Fibroblast of mammary gland (primary cell): ENCODE results near the gene MOSMO.

Experiments used
- DNase-seq: peaks from one replicate; pipeline ENCODE4 v3.0.0-alpha.2; 2010; ENCODE audit warnings: low read depth
- H3K4me3 ChIP-seq: 2 replicates; pipeline ENCODE4 v1.5.1; 2011; ENCODE audit warnings: low read depth, mild to moderate bottlenecking, low read length, moderate library complexity; ENCODE audit not compliant: control insufficient read depth
- TF ChIP-seq, protein P1 (sequence below): conservative IDR thresholded peaks from 2 replicates; pipeline ENCODE4 v1.5.1; 2011; ENCODE audit warnings: low read depth, low read length, inconsistent platforms; ENCODE audit not compliant: control insufficient read depth, insufficient read depth

Gene MOSMO

DNA sequence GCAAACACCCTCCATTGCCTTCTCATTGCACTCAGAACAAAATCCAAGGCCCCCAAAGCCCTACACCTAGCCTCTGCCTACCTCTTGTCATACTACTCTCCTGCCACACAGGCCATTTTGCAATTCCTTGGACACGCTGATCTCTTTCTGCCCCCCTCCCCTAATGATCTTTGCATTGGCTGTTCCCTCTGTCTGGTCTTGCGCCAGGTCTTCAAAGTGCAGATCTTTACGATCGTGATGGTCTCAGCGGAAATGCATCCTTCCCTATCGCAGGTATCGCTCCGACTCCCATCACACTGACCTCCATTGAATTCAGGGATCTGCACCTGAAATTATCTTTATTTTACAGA, 777 bp upstream of the MOSMO start:
- peak overlapping the region; percentile 72 for H3K4me3 ChIP-seq
- no peak for DNase-seq
- TF ChIP-seq, protein P1, sequence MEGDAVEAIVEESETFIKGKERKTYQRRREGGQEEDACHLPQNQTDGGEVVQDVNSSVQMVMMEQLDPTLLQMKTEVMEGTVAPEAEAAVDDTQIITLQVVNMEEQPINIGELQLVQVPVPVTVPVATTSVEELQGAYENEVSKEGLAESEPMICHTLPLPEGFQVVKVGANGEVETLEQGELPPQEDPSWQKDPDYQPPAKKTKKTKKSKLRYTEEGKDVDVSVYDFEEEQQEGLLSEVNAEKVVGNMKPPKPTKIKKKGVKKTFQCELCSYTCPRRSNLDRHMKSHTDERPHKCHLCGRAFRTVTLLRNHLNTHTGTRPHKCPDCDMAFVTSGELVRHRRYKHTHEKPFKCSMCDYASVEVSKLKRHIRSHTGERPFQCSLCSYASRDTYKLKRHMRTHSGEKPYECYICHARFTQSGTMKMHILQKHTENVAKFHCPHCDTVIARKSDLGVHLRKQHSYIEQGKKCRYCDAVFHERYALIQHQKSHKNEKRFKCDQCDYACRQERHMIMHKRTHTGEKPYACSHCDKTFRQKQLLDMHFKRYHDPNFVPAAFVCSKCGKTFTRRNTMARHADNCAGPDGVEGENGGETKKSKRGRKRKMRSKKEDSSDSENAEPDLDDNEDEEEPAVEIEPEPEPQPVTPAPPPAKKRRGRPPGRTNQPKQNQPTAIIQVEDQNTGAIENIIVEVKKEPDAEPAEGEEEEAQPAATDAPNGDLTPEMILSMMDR = no peak

DNA sequence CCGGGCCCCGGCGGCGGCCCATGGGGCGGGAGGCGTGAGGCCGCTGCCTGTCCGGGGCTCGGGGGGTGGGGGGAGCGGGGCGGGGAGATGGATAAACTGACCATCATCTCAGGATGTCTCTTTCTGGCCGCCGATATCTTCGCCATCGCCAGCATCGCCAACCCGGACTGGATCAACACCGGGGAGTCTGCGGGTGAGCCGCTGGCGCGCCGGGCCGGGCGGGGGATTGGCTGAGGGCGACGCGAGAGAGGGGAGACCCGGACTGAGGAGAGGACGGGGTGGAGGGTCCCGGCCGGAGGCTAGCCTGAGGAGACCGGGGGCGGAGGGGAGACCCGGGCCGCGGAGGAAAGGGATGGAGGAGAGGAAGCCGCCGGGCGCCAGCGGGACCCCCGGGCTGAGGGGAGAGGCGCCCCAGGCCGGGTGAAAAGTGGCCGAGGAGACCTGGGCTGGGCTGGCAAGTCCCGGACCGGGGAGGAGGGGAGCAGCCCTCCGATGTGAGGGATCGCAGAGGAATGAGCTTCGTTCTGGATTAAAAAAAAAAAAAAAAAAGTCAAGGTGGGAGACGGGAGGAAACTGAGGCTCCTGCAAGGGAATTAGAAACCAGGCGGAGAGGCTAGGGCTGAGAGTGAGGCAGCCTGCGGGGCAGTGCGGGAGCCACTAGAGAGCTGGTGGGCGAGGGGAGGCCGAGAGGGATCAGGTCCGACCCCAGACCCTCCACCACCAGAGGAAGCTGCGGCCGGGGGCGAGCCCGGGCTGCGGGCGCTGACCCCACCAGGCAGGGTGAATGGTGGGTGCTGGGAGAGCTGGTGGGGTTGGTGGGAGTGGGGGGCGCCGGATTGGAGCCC, 526 bp downstream of the MOSMO start:
- TF ChIP-seq, protein P1 = no peak
- DNase-seq = no peak
- H3K4me3 ChIP-seq = peak overlapping the region; percentile 83

DNA sequence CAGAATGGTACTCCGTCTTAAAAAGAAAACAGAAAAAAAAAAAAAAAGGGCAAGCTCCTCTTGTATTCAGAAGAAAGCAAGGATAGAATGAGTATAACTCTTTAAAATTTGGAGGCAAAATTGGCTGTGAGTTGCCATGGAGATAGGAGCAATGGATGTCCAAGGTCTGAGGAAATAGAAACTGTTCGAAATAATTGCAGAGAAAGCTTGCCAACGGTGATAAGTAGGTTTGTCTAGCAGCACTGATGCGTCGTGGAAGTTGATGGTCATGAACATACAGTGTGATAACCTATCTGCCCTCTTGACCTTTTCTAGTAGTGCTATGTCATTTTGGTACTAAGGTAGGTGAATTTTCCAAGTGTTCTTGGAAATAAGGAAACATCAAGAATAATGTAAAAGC, 3.0 kb downstream of the MOSMO start:
- no peak overlapping the region for H3K4me3 ChIP-seq
- DNase-seq = no peak
- TF ChIP-seq, protein P1 = no peak

DNA sequence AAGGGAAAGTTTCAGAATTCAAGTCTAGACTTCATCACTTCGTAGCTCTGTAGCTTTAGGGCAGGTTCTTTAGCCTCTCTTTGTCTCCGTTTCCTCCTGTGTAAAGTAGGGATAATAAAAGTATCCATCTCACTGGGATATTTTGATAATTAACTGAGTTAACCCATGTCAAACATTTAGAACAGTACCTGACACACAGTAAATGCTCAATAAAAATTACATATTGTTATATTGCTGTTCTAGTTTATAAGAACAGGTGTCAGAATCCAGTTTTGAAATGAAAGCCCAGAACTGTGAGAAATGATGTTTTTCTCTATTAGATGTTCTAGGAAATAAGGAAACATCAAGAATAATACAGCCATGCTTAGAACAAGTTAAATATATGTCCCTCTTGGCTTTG, 4.3 kb downstream of the MOSMO start:
- TF ChIP-seq, protein P1 = no peak
- DNase-seq = no peak
- no peak overlapping the region for H3K4me3 ChIP-seq

DNA sequence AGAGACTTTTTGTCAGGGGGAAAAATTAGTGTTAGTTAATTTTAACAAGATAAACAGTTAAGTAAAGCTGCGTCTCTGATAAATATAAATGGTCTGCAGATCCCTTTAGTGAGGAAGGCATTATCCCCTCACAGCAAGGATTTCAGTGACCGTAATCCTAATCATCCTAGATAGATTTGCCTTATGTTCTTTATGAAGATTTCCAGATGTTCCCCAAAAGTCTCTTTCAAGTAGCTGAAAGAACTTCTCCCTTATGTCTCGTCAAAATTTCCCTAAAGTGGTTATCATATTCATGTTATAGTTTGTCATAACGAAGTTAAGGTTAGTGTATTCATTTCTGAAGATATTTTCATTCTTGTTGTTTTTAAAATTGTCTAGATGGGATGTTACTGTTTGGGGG, 5.6 kb downstream of the MOSMO start:
- TF ChIP-seq, protein P1 = no peak
- DNase-seq = no peak
- no peak overlapping the region for H3K4me3 ChIP-seq

DNA sequence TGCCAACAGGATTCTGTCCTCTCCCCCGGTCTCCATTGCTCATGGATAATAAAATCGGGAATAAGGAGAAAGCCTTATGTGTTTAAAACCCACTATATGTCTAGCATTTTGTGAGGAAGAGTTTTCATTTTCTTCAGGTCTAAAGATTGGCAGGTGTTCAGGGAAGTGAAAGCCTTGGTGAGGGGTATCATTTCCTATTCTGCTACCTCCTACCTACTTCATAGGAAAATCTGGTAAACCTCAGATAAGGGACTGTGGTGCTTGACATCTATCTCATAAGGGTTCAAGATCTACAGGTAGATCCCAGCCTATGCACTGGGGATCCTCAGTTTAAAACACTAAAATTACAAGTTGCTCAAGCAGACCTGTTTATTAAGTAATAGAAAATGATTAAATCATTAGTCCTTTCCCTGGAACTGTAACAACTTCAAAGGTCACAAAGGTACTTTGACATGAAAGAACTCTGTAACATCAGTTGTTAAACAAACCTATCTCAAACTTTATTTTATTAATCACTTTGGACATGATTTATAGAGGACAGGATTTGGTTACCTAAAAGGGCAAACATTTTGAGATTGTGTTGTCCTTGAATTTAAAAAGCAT, 6.5 kb downstream of the MOSMO start:
- no peak overlapping the region for H3K4me3 ChIP-seq
- DNase-seq = no peak
- TF ChIP-seq, protein P1 = no peak
